Anterior cingulate cortex (tissue), 58 donors: ENCODE results near the gene TBCB.
"Not testable (repeated sequence)": the region's sequence is repeated elsewhere in the genome, so short reads cannot be mapped to it uniquely, and the experiment has no call there.

Experiments
- DNase-seq, 58 donors: peaks; one replicate each; lab custom pipeline; 2025; lab: John Stamatoyannopoulos, UW

The TBCB gene

GRCh38 chr19:36115453-36116343, at the start of gene TBCB:
Gene TBCB, plus strand, starts transcription at chr19:36115468. Its CDS starts 93 bp downstream, at chr19:36115561.
- peak in 3 of 58 donors; percentile 55 to 78 (median 74) for DNase-seq

- no peak for DNase-seq
Measured at GRCh38 chr19:36067681-36068080, 47.6 kb upstream of the TBCB start.

- not testable (repeated sequence) for DNase-seq
Measured at GRCh38 chr19:36068810-36069499, 46.3 kb upstream of the TBCB start.

GRCh38 chr19:36072081-36072480, 43.2 kb upstream of the TBCB start:
- DNase-seq: no peak

GRCh38 chr19:36073121-36073876, 42.0 kb upstream of the TBCB start:
- no peak for DNase-seq

GRCh38 chr19:36079389-36079945, 35.8 kb upstream of the TBCB start:
- no peak for DNase-seq

- DNase-seq: peak in 42 of 58 donors; percentile 1 to 90 (median 48)
Measured at GRCh38 chr19:36081385-36081784, 33.9 kb upstream of the TBCB start.

GRCh38 chr19:36081894-36082293, 33.4 kb upstream of the TBCB start:
- no peak for DNase-seq

GRCh38 chr19:36082916-36083315, 32.4 kb upstream of the TBCB start:
- DNase-seq: no peak

GRCh38 chr19:36084231-36085009, 30.8 kb upstream of the TBCB start:
- no peak for DNase-seq

- DNase-seq: no peak
Measured at GRCh38 chr19:36086326-36086725, 28.9 kb upstream of the TBCB start.

GRCh38 chr19:36089847-36090246, 25.4 kb upstream of the TBCB start:
- no peak for DNase-seq

- DNase-seq: no peak
Measured at GRCh38 chr19:36090910-36091695, 24.2 kb upstream of the TBCB start.

GRCh38 chr19:36092566-36092965, 22.7 kb upstream of the TBCB start:
- DNase-seq: peak in 1 of 58 donors; percentile 30

GRCh38 chr19:36093146-36093662, 22.1 kb upstream of the TBCB start:
- DNase-seq: peak in 5 of 58 donors; percentile 4 to 46 (median 23)

GRCh38 chr19:36093687-36094086, 21.6 kb upstream of the TBCB start:
- peak in 33 of 58 donors; percentile 11 to 69 (median 31) for DNase-seq

GRCh38 chr19:36097036-36097435, 18.2 kb upstream of the TBCB start:
- peak in 49 of 58 donors; percentile 12 to 93 (median 69) for DNase-seq

- no peak for DNase-seq
Measured at GRCh38 chr19:36099166-36099785, 16.0 kb upstream of the TBCB start.
